PFSK-1 (cell line): ENCODE results near the gene NFKBIE.

Experiments used
- FOXP2 ChIP-seq: optimal IDR thresholded peaks from 2 replicates; pipeline ENCODE3; 2011; ENCODE audit warnings: borderline replicate concordance, control low read depth, inconsistent platforms; ENCODE audit not compliant: insufficient read depth; ENCODE audit errors: extremely low read length, extremely low read depth
- POLR2AphosphoS5 ChIP-seq: IDR thresholded peaks from 2 replicates; pipeline ENCODE4 v1.6.1; 2012; ENCODE audit warnings: low read depth, mild to moderate bottlenecking, control low read depth, low read length, moderate library complexity
- SIN3A ChIP-seq: IDR thresholded peaks from 2 replicates; pipeline ENCODE4 v1.6.1; 2012; ENCODE audit warnings: mild to moderate bottlenecking, low read length, moderate library complexity, borderline replicate concordance; ENCODE audit not compliant: insufficient read depth
- TAF1 ChIP-seq: IDR thresholded peaks from 2 replicates; pipeline ENCODE4 v1.6.1; 2012; ENCODE audit warnings: low read length, control low read depth, borderline replicate concordance; ENCODE audit not compliant: insufficient read depth
- TF ChIP-seq, protein P1 (sequence below), 2 experiments: IDR thresholded peaks; 2 replicates each; pipeline versions ENCODE4 v1.6.1 to v1.8.0; 2011 to 2012; ENCODE audit warnings: low read depth in 2 of 2, low read length in 2 of 2, control low read depth in 1 of 2, inconsistent platforms in 1 of 2, mild to moderate bottlenecking in 1 of 2, moderate library complexity in 1 of 2; ENCODE audit not compliant: insufficient read depth in 1 of 2

DNA sequence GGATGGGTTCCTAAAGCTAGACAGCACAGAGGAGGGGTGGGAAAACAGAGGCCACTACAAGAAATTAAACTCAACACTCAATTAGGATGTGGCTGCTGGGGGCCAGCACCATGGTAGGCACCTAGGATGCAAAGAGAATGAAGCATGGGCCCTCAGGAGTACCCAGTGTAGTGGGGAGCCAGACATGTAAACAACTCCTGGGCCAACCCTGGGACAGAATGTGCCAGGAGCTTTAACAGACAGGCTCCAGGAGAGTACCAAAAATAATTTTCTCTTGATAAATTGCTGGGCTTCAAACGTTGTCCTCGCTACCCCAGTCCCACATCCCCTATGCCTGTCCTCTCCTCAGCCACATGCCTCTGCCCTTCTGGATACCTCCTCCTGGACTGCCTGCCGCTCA is 6.6 kb upstream of the NFKBIE start:
- TF ChIP-seq POLR2AphosphoS5 (no peak), TAF1 (no peak), SIN3A (no peak), FOXP2 (no peak)
- TF ChIP-seq, protein P1, sequence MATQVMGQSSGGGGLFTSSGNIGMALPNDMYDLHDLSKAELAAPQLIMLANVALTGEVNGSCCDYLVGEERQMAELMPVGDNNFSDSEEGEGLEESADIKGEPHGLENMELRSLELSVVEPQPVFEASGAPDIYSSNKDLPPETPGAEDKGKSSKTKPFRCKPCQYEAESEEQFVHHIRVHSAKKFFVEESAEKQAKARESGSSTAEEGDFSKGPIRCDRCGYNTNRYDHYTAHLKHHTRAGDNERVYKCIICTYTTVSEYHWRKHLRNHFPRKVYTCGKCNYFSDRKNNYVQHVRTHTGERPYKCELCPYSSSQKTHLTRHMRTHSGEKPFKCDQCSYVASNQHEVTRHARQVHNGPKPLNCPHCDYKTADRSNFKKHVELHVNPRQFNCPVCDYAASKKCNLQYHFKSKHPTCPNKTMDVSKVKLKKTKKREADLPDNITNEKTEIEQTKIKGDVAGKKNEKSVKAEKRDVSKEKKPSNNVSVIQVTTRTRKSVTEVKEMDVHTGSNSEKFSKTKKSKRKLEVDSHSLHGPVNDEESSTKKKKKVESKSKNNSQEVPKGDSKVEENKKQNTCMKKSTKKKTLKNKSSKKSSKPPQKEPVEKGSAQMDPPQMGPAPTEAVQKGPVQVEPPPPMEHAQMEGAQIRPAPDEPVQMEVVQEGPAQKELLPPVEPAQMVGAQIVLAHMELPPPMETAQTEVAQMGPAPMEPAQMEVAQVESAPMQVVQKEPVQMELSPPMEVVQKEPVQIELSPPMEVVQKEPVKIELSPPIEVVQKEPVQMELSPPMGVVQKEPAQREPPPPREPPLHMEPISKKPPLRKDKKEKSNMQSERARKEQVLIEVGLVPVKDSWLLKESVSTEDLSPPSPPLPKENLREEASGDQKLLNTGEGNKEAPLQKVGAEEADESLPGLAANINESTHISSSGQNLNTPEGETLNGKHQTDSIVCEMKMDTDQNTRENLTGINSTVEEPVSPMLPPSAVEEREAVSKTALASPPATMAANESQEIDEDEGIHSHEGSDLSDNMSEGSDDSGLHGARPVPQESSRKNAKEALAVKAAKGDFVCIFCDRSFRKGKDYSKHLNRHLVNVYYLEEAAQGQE (IDR thresholded peaks at IDR 0.05; ENCODE audit: insufficient read depth in 1 of 2, low read depth in 2 of 2, low read length in 2 of 2), result no peak
